GM18498 (cell line): ENCODE data around the gene ADGRB2.

ENCODE experiments used
- ATAC-seq: cut with Tn5 transposase; IDR thresholded peaks from one replicate; pipeline ENCODE4 v1.9.1; 2021; ENCODE audit warnings: mild to moderate bottlenecking, moderate library complexity; ENCODE audit not compliant: unreplicated experiment

Gene ADGRB2

DNA sequence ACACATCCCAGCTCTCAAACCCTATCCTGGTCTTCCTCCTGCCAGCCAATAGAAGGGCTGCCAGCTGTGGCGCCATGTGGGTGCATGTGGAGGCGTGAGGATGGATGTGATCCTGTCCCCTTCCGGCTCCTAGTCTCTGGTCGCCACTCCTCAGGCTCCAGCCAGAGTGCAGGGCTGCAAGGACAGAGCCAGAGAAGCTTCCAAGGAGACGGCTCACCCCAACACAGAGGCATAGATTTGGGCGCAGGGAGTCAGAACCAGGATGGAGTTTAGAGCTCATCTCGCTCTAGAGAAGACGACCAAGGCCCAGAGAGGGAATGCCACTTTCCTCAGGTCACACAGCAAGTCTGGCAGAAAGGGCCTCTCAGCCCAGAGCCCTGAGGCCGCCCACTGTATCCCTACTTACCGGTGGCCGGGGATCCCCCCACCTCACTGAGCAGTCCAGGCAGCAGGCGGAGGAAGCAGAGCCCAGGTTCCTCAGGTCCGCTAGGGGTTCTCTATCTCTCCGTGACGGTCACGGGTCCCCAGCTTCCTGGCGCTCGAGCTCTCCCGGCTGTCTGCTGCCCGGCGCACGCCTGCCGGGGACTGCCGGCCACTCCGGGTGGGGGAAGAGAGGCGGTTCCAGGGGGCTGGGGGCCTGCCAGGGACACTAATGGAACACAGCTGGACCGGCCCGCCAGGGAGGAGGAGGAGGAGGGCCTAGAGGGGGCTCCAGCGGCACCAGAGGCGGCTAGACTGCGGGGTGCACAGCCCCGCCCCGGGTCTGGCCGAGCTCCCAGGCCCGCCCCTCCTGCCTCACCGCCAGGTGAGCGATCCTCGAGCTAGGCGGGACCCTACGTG lies 60.5 kb downstream of the ADGRB2 start, which contains the start of gene COL16A1:
Gene COL16A1 (minus strand): TSS at position 587 of the 840 bp plus-strand sequence. CDS start 1,824 bp downstream, outside the sequence.
- no peak for ATAC-seq

DNA sequence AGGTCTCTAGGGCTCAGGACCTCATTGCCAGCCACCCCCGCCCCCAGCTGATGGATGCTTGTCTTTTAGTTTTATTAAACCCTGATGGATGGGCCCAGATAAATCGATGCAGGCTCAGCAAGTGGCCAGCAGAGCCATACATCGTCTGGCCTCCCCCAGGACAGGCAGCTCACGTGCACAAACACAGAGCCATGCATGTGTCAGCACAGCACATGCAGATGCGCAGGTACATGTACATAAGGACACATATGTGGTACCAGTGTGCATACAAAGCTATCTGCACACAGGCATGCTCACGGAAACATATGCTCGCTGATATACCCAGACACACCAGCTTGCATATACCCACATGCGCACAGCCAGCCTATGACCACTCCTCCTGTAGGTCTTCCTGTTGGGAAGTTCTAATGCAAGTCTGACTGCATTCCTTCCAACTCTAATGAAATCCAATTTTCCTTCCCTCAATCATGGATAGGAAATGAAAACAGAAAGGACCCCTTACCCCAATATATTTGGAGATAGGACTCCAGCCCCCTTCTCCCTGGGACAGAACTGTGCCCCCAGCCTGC lies 61.2 kb downstream of the ADGRB2 start:
- ATAC-seq = no peak

DNA sequence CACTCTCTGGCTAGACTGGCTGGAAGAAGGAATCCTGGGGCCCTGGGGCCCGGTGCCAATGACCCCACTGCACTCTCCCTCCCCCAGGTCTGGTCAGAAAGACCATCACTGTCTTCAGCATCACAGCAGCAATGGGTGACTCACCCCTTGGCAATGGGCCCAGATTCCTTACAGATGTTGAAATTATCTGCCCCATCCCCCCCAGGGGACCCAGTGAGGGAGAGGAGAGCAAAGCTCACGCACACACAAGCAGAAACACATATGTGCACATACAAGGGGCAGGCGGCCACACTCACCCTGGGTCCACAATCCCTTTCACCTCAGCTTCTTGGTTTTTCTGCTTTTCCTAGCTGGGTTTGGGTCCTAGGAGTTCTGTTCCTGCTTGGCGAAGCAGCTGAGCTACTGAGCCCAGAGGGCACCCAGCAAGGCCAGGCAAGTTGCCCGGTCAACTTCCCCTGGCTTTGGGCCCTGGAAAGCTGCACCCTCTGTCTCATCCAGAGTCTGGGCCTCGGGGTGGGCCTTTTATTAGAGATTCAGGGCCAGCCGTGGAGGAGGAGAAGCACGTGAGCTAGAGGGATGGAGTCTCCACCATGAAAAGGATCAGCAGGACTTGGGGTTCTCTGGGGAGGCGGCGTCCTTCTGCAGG lies 62.9 kb downstream of the ADGRB2 start:
- ATAC-seq = no peak

DNA sequence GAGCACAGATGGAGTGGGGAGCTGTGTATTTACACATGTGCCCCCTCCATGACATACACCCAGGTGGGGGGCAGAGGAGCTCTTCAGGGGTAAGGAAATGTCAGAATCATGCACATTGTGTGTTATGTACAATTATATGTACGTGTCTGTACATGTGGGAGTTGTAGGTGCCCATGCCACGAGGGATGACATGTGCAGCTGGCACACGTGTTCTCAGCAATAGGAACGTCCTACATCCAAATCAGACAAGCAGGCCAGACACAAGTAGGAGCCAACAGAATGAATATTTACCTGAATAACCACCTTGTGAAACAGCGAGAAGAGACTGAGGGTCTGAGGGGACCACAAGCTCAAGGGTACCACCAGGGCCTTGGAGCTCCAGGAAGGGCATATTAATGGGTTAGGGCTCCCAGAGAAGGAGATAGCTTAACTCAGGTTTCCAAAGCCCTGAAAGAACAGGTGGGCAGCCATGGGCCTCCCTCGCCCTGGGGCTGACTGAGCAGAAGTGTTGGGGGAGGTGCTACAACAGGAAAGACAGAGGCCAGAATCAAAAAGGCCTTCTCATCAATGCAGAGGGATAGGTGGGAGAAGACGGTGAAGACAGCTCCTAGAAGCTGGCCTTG lies 63.6 kb downstream of the ADGRB2 start:
- no peak for ATAC-seq

DNA sequence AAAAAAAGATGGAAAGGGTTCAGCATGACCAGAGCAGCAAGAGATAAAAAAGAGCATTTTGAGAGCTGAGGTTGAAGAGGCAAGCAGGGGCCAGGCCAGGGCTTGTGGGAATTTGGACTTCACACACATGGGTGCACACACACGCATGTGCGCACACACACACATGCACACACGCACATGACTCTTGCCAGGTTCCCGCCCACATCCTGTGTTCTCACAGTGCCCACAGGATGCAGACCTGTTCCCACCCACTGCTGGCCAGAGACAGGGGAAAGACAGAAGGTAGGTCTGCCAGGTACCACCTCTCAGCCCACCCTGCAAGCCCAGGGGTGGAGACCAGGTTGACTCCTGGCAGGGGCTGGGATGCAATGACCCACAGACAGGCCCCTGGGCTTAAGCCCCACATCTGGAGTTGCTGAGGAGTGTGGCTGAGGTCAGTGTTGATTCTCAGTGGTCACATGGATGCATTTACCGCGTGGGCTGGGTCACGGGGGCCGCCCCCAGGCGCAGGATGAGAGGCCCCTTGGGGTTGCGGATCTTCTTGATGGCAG lies 64.7 kb downstream of the ADGRB2 start:
- no peak for ATAC-seq

DNA sequence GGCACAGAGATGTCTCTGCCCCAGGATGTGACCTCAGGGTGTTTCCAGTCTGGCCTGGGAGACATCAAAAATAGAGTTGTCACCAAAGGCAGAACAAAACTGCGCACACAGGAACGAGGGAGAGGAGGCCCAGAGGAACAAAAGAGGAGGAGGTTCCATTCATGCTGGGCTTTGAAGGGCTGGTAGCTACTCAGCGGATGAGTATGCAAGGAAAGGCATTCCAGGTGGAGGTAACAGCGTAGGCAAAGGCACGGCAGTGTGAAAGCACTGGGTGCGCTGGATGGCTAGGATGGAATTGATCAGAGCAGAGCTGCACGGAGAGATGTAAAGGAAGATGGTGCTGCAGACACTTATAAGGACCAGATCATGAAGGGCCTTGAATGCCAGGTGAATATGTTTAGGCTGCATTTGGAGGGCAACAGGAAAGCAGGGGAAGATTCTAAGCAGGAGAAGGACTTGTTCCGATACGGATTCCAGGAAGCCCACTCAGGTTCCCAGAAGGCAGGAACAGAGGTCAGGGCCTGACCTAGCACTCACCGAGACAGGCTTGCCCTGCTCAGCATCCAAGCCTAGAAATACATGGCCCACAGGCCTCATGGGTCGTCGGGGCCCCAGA lies 66.7 kb downstream of the ADGRB2 start:
- ATAC-seq = no peak

DNA sequence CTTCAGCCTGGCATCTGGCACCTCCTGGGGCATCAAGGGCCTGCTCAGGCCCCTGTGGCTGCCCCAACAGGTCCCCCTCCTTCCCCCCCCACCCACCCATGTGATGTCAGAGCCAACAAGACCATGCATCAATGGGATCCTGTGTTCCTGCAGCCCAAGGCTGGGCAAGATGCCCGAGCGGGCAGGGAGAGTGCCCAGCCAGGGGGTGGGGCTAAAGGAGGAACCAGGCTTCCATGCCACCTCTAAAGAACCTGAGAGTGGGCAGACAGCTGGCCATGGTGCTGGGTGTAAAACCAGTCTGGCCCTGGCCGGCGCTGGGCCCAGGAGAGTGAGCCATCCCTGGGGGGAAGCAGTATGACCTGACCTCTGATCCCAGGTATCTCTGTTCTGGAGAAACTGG lies 67.9 kb downstream of the ADGRB2 start:
- ATAC-seq = no peak

DNA sequence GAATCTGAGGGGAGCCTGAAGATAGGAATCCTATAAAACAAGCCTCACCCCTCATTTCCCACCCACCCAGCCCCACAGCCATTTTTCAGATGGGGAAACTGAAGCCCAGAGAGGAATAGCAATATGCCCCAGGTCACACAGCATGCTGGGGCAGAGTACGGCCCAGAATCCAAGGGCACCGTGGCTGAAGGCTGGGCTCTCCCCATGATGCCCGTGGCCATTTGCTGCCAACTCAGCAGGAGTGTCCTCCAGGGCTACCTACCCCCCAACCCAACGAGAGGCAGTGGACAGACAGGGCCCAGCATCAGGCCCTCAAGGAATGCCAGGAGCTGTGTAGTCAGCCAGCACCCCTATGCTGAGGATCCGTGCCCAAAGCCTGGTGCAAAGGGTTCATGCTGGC lies 68.8 kb downstream of the ADGRB2 start:
- ATAC-seq = no peak

DNA sequence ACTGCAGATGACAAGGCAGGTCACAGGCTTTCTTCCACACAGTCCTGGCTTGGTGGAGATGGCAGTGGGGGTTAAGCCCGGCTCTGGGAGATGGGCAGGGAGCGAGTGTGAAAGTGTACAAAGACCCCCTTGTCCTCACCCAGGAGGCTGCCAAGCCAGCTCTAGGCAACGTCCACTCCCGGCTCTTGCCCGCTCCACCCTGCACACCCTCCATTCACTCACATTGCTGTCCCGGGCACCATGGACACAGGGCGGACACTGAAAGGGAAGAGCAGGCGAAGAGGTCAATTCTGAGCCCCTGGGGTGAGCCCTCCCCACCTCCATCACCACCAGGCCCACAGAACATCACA lies 69.2 kb downstream of the ADGRB2 start:
- ATAC-seq = no peak

DNA sequence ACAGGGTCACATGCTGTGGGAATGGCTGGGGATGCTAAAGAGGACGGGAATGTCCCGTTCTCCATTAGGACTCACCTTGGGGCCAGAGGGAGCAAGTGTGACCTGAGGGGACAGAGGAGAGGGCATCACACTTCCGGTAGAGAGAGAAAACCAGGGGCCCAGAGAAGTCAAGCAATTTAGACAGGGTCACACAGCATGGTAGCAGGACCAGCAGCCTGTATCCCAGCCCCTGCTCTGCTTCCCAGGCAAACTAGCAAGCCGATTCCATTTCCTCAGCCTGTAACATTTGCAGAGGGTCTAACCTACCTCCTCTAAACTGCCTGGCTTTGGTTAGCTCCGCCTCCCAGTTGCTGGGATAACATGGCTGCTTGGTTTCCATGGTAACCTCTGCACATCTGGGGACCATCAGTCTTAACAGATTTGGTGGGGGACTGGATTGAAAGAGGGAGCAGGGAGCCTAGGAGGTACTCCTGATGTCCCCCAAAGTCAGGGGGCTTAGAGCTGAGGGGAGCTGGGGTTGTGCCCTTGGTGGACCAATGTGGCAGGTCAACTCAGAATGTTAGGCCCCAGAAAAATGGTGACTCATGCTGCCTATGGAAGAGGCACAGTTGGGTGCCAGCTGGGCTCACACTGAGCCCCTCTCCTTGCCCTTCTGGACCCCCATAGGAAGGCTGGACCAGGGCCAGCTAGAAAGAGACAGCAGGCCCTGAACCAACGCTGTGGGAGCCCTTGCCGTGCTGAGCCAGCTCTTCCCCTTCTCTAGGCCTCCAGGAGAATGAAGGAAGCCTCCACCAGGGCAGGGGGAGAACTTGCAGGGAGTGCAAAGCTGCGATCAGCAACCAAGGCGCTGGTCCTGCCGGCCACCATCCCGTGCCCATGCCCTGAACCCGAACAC lies 69.8 kb downstream of the ADGRB2 start:
- no peak for ATAC-seq

DNA sequence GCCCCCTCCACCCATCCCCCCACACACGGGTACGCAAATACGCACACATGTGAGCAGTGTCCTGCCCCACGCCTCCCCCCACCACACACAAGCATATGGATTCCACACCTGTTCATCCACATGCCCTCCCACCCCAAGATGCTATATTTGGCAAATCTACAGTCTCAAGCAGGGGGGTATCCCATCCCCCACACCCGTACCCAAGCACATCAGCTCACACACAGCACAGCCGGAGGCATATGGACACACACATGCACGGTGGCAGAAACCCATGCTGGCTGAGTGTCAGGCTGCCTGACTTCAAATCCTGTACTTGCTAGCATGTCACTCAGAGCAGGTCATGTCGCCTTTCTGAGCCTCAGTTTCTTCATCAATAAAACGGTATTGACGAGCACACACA lies 70.9 kb downstream of the ADGRB2 start:
- no peak for ATAC-seq

DNA sequence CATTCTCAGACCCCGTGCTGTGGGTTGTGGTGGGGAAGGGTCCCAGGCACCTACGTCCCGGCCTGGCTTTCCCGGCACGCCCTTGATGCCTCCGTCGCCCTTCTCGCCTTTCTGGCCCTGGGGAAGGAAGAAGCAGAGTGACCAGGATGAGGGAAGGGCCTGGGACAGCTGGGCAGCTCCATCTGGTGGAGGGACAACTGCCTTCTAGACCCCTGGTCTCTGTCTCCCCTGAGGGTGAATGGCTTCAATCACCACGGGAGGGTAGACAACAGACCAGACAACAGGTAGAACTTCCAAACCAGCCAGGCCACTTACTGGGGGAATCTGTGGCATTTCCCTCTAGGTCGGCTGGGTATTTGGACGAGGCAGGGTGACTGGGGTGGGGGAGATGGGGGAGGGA lies 72.2 kb downstream of the ADGRB2 start:
- ATAC-seq = no peak

DNA sequence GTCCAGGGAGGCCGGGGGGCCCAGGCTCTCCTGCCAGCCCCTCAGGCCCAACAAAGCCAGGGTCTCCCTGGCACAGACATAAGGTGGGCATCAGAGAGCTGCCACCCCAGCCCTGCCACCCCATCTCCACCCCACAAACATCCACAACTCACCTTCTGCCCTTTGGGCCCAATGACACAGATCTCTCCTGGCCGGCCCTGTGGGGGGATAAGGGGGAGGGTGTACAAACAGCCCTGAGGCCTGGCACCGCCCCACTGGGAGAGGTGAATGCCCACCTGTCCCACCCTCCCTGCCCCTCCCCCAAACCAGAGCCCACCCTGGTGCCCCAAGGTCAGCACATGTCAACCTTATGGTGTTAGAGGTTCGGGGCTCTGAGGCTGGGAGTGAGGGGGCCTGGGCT lies 72.7 kb downstream of the ADGRB2 start:
- no peak for ATAC-seq

DNA sequence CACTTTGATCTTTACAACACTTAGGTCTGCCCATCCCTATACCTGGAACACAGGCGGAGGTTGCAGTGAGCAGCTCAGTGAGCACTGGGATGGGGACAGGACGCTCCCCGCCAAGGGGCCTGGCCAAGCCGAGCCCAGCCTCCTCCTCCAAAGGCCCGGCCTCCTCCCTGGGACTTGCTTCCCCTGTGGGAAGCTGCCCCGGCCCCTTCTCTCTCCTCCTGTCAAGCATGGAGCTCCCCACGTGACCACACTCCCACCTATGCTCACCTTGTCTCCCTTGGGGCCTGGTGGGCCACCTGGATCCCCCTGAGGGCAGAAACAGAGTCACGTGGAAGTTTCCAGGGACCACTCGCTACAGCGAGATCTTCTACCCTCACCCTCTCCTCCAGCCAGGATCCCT lies 73.2 kb downstream of the ADGRB2 start:
- ATAC-seq = no peak

DNA sequence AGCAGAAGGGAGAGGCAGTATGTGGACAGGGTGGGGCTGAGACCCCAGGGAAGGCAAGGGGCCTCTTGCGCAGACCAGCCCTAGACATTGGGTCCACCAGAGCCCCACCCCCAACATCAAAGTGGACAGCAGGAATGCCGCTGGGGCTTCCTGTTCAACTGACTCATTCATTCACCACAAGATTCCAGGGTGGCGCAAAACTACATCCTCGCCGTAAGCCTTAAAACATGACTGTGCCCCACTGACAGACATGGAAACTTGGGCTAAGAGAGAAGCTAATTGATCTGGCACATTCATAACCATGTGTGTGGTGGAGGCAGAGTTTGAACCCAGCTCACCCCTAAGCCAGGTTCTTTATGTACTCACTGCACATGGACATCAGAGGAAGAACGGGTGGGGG lies 74.3 kb downstream of the ADGRB2 start:
- ATAC-seq = no peak

DNA sequence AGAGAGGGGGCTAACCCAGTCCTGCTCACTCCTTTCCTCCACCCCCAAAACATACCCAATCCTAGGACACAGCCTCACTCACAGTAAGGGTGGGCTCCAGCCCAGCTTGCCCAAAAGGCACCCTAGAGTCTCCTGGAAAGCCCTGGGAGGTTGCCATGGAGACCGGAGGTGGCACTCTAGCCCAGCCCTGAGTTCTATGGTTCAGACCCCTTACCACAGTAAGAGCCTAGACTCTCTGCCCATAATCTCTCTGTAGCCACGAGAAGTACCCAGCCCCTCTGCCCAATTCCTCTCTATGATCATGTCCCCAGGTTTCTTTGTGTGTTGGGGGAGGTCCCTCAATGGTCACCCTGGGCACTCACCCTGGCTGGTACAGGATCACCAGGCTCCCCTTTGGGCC lies 74.8 kb downstream of the ADGRB2 start:
- no peak for ATAC-seq

DNA sequence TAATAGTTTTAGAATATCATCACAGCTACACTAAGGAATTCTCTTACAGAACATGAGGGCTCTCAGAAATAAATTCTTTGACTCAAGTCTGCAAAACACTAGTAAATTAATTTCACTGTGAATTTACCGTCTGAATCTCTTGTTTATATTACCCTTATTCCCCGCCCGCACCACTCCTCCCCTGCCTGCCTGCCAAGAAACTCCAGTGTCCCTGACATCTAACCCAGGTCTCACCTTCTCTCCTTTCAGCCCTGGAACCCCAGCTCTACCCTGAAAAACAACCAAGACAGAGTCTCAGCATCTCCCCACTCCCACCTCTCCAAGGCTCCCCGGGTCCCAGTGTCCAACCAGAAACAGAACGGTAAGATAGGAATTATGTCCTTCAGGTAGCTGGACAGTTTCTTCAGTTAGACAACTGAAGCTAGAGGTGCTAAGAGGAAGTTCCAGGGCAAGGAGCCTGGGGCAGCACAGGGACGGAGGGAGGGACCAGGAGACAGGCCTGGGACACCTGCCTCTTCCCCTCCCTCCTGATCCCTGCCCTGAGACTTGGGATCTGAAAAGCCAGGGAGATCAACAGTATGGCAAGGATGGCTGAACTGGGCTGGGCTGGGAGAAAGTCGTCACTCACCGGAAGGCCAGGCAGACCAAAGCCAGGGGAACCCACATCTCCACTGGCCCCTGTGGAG lies 75.8 kb downstream of the ADGRB2 start:
- no peak for ATAC-seq

DNA sequence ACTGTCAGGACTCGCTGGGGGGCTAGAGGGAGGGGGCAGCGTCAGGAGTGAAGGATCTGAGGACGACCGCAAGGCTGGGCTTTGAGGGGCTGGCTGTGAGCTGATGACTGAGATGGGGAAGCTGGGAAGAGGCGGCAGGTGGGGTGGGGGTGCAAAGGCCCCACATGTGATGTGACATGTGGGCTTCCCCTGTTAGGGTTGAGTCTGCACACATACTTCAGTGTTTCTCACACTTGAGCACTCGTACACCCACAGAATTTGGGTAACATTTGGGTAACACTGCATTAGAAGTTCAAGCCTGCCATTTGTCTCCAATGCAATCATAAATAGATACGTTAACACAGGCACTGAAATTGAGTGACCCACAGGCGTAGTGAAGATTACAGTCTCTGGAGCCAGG lies 76.5 kb downstream of the ADGRB2 start:
- no peak for ATAC-seq

DNA sequence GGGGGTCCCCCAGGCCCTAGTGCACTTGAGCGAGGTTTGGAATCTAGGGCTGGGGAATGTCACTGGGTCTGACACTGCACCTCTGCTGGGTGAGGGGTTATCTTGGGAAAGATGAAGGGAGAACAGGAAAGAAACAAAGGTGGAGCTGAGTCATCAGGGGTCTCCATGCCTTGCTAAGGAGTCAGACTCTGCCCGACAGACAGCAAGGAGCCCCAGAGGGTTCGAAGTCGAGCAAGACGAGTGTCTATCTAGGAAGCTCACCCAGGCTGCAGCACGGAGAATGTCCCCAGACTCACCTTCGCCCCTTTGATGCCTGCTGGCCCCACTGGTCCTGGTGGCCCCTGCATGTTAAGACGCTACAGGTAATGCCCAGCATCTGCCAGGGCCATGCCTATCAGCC lies 78.3 kb downstream of the ADGRB2 start:
- no peak for ATAC-seq
